CD4-positive, alpha-beta T cell treated with Interleukin-4 for 1 hour (primary cell): ENCODE measurements around the gene BPNT1.
A peak's percentile ranks its signal among the peaks of the same experiment; 100 is the strongest.
"Not testable (repeated sequence)": the region's sequence is repeated elsewhere in the genome, so short reads cannot be mapped to it uniquely, and the experiment has no call there.

Experiments
- DNase-seq, 2 donors: peaks; one replicate each; pipeline ENCODE4 v3.0.0-alpha.2; 2020 to 2022

The BPNT1 gene, protein sequence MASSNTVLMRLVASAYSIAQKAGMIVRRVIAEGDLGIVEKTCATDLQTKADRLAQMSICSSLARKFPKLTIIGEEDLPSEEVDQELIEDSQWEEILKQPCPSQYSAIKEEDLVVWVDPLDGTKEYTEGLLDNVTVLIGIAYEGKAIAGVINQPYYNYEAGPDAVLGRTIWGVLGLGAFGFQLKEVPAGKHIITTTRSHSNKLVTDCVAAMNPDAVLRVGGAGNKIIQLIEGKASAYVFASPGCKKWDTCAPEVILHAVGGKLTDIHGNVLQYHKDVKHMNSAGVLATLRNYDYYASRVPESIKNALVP

DNA sequence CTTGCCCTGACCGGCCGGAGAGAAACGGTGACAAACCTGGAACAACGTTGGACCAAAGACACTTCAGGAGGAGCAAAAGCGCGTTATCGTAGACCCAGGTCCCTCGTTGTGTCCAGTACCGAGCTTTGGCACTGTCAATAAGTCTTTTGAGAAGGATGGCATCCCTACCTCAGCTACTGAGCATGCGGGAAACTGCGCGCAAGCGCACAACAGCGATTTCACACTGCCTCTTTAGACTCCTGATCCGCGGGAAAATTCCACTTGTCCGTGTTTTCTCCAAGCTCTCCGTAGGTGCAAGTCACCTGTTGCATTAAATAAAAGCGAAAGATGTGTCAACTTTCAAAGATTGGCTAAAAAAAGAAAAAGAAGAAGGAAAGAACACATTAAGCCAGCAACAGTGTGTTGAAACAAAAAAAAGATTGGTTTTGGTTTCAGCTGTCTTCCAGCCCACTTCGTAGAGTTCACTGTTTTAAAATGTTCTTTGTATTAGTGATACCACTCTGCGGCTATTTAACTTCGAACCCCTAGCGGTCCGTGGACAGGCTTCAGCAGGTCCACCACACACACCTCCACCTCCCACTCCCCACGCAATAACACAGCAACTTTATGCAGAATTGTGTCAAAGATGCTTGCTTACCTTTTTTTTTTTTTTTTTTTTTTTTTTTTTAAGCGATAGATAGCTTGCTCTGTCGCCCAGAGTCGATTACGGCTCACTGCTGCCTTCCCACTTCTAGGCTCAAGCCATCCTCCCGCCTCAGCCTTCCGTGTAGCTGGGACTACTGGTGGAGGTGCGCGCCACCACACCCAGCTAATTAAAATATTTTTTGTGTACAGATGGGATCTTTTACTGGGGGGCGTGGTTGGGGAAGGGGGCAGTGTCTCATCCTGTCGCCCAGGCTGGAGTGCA lies at the start of gene BPNT1:
Gene BPNT1 (minus strand): TSS at position 139 of the 907 bp plus-strand sequence. CDS start 9,942 bp downstream, outside the sequence.
- peak; percentile 98 to 99 for DNase-seq

DNA sequence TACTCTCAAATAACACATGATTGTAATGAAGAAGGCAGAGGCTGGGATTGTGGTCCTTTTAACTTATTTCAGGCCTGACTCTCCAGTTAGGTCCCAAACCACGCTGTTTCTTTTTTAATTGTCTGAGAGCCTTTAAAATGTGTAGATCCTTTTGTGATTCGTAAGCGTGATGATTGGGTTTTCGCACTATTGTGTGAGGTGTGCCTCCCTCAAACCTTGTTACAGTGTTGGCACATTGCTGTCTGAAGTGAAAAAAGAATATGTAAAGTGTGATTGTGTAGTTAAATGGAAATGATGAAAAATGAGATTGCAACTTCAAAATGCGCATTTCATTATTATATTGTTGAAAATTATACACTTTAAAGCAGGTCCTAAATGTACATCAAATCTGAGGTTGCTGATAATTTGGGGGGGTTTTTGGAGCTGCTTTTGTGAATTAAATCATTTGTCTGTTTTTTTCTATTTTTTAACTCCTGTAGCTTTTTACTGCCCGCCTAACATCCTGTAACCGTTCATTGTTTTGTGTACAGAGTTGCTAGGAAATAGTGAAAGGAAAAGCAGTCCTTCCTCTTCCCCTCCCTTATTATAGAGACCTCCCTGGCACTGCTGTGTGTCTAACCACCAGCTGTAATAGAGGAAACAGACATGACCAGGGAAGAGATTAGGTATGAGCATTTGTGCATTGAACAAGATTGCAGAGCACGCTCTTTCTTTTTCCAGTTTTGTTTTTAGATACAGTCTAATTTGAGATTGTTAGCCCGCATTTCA lies 47.6 kb upstream of the BPNT1 start:
- peak in 1 of 2 donors; percentile 65 for DNase-seq

DNA sequence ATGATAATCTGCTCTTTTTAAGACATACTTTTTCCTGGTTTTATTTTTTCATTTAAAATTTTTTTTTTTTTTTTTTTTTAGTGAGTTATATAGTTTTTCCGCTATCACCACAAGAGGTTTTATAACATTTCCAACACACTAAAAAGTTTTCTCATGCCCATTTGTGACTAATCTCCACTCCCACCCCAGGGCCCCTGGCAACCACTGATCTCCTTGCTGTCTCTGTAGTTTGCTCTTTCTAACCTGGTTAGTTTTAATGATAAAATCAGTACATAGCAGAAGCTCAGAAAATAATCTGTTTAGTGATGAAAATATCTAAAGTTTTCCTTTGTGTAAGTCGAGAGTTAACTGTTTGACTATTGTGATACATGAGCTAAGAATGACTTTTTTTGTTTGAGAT lies 46.2 kb upstream of the BPNT1 start:
- no peak for DNase-seq

DNA sequence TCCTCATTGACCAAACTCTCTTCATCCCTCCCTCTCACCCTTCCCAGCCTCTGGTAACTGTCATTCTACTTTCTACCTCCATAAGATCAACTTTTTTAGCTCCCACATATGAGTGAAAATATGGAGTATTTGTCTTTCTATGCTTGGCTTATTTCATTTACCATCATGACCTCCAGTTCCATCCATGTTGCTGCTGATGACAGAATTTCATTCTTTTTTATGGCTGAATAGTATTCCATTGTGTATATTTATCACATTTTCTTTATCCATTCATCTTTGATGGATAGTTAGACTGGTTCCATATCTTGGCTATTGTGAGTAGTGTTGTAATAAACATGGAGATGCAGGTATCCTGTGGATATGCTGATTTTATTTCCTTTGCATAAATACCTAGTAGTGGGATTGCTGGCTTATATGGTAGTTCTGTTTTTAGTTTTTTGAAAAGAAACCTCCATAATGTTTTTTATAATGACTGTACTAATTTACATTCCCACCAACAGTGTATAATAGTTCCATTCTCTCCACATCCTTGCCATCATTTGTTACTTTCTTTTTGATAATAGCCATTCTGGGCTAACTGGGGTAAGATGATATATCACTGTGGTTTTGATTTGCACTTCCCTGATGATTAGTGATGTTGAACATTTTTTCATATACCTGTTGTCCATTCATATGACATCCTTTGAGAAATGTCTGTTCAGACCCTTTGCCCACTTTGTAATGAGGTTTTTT lies 40.1 kb upstream of the BPNT1 start:
- no peak for DNase-seq

DNA sequence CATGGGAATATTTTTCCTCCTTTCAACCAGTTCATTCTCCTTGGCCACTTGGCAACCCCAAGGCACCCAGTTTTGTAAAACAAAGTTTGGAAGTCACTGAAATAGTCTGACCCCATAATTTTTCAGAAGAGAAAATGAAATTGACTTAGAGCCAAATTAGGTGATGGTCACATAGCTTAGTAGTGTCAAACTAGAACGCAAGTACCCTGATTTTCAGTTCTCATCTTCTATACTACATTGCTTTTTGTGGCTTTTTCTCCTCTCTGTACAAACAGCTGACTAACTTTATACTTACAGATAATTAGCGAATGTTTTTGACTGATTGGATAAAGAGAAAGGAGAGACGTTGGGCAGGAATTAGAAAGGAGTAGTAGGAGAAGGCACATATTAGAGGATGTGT lies 37.5 kb upstream of the BPNT1 start:
- no peak for DNase-seq

DNA sequence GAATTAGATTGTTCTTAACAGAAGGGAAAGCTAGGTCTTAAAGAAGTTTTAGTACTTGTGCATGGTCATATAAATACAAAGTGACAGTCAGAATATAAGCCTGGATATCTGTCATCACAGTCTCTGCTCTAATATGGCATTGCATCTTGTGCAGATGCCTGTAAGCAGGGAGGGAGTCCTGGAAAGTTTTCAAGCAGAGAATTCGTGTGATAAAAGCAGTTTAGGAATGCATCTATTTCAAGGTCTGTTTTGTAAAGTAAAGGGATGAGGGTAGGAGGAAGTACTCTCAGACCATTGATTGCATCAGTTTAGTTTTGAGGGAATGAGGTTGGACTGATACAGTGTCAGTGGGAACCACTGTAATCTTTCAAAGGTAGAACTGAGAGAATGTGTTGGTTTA lies 35.0 kb upstream of the BPNT1 start:
- no peak for DNase-seq

DNA sequence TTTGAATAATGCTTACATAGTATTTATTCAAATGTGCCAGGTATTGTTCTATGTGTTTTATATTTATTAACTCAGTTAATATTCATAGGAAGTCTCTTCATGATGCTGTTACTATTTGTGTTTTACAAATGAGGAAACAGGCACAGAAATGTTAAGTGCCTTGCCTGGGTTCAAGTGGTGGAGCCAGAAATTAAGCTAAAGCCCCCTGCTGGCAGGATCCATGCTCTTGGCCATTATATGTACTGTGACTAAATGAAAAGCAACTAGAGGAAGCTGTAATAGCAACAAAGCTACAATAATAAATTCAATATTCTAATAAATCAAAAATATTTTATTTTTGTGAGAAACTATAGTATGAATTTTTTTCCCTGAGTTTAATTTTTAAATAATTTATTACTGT lies 34.3 kb upstream of the BPNT1 start:
- peak in 1 of 2 donors; percentile 15 for DNase-seq

DNA sequence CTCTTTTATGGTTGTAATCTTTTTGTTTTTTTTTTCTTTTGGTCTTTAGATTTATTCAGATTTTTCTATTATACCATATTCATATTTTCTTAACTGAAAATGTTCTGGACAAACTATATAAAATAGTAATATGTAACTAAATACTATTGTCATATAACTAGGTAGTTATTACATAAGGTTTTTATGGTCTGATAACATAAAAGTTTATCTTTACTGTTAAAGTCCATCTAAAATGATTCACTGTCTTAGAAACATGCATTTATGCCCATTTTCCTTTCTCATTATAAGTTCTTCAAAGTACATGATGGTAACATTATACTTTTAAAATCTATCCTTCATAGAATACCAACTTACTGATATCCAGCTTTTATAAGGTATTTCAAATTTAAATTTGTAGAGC lies 33.5 kb upstream of the BPNT1 start:
- DNase-seq: no peak

DNA sequence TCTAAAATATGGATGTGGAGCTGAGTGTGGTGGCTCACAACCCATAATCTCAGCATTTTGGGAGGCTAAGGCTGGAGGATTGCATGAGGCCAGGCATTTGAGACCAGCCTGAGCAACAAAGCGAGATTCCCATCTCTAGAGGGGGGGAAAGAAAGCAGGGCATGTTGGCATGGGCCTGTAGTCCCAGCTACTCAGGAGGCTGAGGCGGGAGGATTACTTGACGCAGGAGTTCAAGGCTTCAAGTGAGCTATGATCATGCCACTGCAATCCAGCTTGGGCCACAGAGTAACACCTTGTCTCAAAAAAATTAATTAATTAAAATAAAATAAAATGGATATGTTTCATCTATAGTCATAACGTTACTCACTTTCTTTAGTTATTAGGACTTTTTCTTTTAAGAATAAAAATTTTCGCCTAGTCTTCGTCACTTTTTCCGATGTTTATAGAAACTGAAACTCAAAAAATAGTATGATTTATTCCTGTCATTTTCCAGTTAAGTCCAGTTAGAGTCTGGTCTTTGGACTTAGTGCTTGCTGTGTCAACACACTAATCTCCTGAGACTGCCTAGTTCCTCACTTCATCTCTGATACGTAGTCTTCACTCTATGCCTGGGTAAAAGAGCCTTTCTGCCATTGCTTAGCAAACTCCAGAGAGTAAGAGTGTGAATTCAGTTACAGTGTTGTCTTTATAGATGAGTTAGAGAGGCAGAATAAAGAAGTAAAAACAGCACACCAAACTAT lies 32.4 kb upstream of the BPNT1 start:
- no peak for DNase-seq

DNA sequence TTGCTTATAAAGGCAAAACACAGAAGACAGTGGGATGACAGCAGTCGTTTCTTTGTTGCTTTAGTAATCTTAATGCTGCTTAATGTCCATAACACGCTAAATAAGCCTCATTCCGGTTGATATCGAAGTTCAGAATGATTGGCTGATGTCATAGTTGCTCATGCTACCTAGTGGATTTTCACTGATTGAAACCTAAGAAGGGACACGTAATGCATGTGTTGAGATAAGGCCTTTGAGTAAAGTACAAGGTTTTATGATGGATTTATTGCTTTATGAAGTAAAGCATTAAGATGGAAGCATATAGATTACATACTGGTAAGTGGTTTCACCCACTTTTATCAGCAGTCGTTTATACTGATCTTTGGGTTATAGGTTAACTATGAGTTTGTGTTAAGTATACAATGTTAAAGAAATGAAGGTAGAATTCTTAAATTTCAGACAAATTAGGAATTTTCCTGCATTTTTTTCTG lies 29.5 kb upstream of the BPNT1 start:
- no peak for DNase-seq

DNA sequence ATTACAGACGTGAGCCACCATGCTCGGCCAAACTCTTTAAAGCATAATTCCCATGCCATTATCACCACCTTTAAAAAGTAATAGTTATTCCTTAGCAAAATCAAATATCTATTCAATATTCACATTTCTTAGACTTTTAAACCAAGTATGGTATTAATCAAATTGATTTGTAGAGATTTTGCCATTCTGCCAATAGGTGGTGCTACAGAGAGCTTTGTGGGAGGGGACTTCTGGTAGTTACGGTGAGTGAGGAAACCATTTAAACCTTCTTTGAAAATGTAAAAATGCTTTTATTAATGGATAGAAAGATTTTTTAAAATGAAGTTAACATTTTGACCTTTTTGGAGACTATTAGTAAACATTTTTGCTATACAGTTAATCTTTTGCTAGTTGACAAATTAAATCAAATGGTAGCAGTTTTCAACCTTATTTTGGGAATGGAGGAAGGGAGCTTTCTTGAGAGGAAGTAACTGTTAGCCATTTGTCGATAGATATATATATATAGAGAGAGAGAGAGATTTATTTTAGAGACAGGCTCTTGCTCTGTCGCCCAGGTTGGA lies 23.6 kb upstream of the BPNT1 start:
- peak; percentile 16 to 67 for DNase-seq

DNA sequence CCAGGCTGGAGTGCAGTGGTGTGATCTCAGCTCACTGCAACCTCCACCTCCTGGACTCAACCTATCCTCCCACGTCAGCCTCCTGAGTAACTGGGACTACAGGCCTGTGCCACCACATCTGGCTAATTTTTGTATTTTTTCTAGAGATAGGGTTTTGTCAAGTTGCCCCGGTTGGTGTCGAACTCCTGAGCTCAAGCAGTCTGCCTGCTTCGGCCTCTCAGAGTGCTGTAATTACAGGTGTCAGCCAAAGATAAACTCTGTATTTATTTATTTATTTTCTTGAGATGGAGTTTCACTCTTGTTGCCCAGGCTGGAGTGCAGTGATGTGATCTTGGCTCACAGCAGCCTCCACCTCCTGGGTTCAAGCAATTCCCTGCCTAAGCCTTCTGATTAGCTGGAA lies 23.0 kb upstream of the BPNT1 start:
- DNase-seq: not testable (repeated sequence)

DNA sequence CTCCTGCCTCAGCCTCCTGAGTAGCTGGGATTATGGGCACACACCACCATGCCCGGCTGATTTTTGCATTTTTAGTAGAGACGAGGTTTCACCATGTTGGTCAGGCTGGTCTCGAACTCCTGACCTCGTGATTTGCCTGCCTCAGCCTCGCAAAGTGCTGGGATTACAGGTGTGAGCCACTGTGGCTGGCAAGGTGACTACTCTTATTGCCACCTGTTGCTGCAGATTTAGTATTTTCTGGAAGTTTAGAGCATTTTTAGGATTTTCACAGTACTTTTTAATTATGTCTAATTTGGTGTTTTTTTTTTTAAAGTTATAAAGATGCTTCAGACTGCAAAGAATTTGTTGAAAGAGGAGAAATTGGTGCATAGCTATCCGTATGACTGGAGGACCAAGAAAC lies 20.9 kb upstream of the BPNT1 start:
- not testable (repeated sequence) for DNase-seq

DNA sequence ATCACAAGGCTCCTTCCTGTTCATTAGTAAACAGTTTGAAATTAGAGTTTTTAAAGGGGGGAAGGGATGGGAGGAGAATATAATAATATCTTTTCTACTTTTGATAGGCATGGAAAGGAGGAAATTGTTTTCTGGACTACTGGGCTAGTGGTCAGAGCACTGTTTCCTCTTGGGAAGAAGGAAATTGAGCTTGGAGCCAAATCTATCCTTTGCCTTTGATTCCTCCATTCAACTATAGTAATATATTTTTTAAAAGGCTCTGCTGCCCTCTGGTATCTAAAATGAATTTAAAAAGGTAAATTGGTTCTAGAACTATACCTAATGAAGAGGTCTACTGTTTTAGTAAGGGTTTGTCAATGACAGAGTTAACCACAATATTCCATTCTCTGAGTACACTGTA lies 10.2 kb upstream of the BPNT1 start:
- DNase-seq: no peak

DNA sequence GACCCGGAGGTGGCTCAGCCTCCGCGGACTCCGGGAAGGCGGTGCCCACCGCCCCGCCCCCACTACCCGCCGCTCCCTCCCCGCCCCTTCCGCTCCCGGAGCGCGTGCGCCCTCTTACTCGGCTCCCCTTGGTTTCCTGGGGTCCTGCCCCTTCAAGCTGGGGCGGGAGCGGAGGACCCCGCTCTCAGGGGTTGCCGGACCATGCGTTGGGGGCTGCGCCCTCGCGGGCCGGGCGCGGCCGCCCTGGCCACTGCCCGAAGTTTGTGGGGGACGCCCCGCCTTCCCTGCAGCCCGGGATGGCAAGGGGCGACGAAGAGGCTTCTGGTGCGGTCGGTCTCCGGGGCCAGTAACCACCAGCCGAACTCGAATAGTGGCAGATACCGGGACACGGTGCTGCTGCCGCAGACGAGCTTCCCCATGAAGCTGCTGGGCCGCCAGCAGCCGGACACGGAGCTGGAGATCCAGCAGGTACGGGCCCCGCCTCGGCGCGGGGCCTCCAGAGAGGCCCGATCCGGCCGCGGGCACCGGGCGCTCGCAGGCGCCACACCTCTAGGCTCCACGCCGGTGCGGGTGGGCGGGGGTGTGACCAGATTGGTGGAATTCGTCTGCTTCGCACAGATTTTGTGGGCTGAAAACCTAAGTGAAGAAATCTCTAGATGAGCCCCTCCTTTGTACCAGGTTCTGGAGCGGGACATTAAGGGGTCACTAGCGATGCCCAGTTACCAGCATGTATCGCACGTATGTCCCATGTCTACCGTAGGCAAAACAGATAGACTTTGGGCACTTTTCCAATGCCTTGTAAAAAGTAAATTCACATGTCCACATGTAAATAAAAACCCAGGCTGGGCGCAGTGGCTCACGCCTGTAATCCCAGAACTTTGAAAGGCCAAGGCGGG lies 4.7 kb upstream of the BPNT1 start, which contains the start of gene IARS2:
Gene IARS2 (plus strand): TSS at position 117 of the 896 bp plus-strand sequence. CDS start 85 bp downstream, at position 202.
- peak; percentile 93 to 94 for DNase-seq

DNA sequence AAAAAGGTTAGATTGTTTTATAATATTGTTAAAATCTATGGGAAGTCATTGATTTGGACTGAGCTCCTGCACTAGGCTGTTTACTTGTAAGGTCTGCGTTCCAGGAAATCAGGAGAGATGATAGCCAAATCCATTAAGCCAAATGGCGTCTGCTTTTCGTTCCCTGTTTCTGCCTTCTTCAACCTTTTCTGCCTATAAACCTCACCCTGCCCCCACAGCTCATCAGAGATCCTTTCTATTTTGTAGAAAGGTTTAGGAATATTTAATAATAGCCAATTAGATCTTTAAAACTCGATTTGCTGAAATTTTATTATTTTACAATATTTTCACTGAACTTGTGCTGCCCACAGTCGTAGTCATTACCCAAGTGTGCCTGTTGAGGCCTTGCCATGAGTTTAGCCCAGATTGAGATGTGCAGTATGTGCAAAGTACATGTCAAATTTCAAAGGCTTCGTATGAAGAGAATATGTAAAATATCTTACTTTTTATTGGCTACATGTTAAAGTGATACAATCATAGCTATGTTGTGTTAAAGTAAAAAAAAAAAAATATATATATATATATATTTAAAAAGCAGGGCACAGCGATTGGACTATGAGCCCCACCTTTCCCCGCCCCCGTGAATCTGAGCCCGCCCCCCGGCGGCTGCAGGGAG lies 3.9 kb upstream of the BPNT1 start:
- no peak for DNase-seq

DNA sequence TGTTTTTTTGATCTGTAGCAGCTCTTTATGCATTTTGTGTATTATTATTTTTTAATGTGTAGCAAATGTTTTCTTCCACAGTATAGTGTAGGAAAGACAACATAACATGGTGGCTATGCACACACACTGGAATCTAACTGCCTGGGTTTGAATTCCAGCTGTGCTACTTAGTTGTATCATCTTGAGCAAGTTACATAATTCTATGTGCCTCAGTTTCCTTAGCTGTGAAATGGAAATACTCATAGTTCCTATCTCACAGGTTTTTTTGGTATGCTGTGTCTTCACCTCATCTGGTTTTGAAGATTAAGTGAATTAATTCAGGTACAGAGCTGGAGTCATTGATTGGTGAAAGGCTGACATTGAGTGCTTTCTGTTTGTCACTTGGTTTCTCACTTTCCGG lies 3.1 kb upstream of the BPNT1 start:
- DNase-seq: no peak

DNA sequence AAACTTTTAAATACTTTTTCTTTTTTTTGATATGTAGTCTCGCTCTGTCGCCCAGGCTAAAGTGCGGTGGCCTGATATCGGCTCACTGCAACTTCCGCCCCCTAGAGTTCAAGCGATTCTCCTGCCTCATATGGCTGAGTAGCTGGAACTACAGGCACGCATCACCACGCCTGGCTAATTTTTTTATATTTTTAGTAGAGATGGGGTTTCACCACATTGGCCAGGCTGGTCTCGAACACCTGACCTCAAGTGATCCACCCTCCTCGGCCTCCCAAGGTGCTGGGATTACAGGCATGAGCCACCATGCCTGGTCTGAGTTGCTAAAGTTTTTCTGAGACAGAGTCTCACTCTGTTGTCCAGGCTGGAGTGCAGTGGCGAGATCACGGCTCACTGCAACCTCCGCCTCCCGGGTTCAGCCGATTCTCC lies 3.3 kb downstream of the BPNT1 start:
- DNase-seq: peak in 1 of 2 donors; percentile 40

DNA sequence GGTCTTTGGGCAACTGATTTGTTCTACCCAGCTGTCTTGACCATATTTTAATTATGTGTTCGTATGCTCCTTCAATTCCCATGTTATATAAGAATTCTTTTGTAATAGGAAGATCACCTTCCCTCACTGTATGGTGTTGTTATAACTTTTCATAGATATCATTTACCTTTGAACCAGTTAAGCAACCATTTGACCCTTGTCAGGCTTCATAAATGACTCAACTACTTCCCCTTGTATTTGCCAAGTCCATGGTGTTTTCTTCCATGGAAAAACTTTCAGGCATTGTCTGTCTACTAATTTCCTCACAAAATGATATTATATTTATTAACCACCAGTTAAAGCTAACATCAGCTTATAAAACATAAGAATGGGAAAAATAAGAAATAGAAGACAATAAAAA lies 5.1 kb downstream of the BPNT1 start:
- DNase-seq: no peak

DNA sequence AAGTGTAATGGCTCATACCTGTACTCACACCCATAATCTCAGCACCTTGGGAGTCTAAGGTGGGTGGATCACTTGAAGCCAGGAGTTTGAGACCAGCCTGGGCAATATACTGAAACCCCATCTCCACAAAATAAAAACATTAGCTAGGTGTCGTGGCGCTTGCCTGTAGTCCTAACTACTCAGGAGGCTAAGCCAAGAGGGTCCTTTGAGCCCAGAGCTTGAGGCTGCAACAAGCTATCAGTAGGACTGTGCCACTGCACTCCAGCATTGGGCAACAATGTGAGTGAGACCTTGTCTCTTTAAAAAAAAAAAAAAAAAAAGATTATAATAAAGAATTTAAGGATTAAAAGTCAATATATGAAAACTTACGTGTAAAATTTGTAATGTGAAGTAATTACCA lies 11.7 kb downstream of the BPNT1 start:
- no peak for DNase-seq
